Neural progenitor cell (in vitro differentiated cells): ENCODE data around the gene ADRA2B.

ENCODE experiments used
- CTCF ChIP-seq: fragments of 200-600 bp; sonication (generic); IDR thresholded peaks from 2 replicates; pipeline ENCODE4 v1.5.1; 2017; ENCODE audit warnings: antibody characterized with exemption, mild to moderate bottlenecking
- EZH2 ChIP-seq: fragments of 200-600 bp; sonication (generic); IDR thresholded peaks from 2 replicates; pipeline ENCODE4 v1.6.1; 2017; ENCODE audit warnings: antibody characterized with exemption, mild to moderate bottlenecking, moderate library complexity
- EZH2phosphoT487 ChIP-seq: fragments of 200-600 bp; sonication (generic); IDR thresholded peaks from 2 replicates; pipeline ENCODE4 v1.6.1; 2017; ENCODE audit warnings: antibody characterized with exemption

- TF ChIP-seq CTCF (no peak), EZH2 (no peak), EZH2phosphoT487 (no peak)
Measured at GRCh38 chr2:96158554-96158940, 42.2 kb upstream of the ADRA2B start.
